DMS114 treated with DMSO at 0.1 percent for 48 hours (cell line): ENCODE measurements around the gene C1QL4.
"Not testable (repeated sequence)": the region's sequence is repeated elsewhere in the genome, so short reads cannot be mapped to it uniquely, and the experiment has no call there.

ENCODE experiments used
- DNase-seq: peaks from one replicate; lab custom pipeline; 2025; ENCODE audit not compliant: unreplicated experiment; lab: John Stamatoyannopoulos, UW

C1QL4 gene

DNA sequence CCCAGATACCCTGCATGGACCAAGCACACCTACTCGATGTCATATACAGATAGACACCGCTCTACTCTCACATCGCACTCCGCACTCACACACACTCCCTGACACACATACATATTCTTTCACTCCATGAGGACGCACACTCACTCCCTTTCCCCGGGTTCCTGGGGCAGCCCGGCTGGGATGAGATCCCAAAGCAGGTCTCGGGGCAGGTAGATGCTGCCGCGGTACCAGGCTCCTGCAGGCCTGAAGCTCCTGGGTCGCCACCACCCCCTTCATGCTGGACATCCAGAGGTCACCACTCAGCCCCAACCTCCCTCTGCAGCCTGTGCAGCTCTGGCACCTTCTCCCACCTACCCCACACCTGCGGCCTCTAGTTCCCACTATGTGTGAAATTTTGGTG, 2.3 kb downstream of the C1QL4 start:
- no peak for DNase-seq

DNA sequence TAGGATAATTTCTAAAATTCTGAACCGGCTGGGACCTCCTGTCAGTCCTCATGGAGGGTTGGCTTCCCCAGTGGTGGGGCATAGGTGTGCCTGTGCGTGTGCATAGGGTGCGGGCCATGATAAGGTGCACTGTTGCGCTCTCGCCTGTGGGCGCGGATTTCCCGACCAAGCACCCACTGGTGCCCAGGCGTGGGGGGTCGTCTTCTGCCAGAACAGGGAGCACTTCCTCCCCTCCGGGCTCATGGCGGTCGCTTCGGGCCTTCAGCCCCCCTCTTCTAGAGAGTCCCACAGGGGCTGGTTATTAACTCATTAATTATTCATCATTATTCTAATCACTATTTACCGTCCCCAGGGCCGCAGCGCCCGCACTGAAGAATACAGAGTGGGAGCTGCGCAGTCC, 2.8 kb downstream of the C1QL4 start:
- no peak for DNase-seq

DNA sequence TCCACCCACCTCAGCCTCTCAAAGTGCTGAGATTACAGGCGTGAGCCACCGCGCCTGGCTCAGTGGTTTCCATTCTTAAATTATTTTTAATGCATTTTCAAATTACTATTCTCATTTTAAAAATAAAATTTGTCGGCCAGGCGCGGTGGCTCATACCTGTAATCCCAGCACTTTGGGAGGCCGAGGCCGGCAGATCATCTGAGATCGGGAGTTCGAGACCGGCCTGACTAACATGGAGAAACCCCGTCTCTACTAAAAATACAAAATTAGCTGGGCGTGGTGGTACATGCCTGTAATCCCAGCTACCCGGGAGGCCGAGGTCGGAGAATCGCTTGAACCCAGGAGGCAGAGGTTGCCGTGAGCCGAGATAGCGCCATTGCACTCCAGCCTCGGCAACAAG, 3.2 kb downstream of the C1QL4 start:
- not testable (repeated sequence) for DNase-seq

DNA sequence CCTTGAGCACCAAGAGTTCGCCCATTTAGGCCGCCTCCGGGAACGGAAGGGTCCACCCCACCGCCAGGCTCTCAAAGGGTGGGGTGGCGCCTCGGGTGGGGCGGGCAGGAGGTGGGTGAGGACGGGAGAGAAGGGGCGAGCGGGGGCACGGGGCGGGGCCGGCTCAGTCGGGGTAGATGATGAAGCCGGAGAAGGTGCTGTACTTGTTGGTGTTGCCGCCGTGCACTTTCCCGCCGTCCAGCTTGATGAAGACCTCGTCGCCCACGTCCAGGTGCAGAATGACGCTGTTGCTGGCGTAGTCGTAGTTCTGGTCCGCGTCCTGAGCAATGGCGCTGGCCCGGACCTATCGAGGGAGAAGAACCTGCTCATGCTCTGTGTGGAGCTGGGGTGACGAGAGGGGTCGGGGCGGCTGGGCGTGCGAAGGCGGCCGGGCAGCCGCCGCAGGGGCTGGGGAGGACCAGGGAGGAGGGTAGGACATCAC, 4.1 kb downstream of the C1QL4 start:
- DNase-seq = no peak

DNA sequence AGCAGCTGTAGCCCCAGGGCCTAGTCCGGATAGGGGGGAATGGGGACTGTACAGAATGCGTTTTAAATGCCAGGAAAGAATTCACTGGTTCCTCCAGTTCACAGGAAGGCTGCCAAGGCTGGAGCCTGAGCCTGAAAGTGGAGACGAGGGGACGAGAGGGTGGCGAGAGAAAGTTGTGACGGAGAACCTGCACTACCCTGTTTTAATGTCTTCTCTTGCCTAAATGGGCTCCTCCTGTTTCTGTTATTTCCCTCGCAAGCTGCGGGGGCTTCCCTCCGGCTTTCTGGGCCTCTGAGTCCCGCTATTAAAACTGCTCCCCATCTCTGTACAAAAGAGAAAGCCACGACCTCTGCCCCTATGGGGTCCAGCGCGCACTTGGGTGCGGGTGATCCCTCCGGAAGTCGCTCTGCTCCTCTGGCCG, 4.5 kb downstream of the C1QL4 start:
- DNase-seq = no peak

DNA sequence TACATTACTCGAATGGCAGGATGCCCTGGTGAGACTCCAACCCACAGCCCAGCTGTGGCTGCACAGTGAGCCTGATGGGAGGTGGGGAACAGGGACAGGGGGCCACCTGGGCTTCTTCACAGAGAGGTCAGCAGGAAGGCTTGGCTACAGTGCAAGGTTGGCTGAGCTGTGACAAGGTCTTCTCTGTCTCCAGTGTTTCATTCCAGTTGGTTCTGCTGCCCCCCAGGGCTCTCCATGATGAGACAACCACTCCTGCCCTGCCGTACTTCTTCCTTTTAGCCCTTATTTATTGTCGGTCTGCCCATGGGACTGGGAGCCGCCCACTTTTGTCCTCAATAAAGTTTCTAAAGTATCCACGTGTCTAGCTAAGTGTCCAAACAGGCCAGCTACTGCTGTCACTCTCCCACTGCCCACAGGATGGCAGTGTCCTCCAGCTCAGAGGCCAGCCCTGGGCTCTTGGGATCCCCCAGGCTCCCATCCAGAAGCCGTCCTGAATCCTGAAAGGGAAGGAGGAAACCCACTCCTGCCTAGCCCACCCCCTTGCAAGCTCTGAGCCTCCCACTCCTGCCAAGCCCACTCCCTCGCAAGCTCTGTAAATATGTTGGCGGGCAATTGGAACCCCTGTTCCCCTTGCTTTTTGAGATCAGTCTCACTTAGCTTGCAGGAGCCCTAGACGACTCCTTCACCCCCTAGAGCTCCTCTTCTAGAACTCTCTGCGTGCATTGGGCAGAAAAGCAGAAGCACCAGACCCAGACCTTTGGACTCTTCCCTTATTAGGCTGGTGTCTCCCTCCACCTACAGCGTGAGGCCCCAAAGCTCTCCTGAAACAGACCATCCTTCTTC, 5.4 kb downstream of the C1QL4 start:
- DNase-seq = peak; percentile 42

DNA sequence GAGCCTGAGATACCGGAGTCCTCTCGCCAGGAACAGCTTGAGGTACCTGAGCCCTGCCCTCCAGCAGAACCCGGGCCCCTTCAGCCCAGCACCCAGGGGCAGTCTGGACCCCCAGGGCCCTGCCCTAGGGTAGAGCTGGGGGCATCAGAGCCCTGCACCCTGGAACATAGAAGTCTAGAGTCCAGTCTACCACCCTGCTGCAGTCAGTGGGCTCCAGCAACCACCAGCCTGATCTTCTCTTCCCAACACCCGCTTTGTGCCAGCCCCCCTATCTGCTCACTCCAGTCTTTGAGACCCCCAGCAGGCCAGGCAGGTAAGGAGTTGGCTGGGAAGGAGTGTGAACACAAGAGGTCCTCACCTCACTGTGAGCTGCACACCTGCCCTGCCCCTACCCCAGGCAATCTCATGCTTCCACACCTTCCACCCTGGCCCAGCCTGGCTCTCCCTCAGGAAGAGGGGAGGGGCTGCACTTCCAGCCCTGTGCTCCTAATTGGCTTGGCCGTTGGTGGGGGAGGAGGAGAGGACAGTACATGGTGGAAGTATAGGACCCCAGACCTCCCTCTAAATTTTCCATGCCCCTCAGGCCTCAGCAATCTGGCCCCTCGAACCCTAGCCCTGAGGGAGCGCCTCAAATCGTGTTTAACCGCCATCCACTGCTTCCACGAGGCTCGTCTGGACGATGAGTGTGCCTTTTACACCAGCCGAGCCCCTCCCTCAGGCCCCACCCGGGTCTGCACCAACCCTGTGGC, 6.2 kb downstream of the C1QL4 start:
- DNase-seq = no peak

DNA sequence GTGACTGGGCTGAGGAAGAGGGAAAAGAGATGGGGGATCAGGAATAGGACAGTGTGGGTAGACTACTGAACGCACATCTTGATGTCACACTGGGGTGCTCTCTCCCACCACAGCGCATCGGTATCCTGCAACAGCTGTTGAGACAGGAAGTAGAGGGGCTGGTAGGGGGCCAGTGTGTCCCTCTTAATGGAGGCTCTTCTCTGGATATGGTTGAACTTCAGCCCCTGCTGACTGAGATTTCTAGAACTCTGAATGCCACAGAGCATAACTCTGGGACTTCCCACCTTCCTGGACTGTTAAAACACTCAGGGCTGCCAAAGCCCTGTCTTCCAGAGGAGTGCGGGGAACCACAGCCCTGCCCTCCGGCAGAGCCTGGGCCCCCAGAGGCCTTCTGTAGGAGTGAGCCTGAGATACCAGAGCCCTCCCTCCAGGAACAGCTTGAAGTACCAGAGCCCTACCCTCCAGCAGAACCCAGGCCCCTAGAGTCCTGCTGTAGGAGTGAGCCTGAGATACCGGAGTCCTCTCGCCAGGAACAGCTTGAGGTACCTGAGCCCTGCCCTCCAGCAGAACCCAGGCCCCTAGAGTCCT, 6.9 kb downstream of the C1QL4 start:
- DNase-seq = no peak

DNA sequence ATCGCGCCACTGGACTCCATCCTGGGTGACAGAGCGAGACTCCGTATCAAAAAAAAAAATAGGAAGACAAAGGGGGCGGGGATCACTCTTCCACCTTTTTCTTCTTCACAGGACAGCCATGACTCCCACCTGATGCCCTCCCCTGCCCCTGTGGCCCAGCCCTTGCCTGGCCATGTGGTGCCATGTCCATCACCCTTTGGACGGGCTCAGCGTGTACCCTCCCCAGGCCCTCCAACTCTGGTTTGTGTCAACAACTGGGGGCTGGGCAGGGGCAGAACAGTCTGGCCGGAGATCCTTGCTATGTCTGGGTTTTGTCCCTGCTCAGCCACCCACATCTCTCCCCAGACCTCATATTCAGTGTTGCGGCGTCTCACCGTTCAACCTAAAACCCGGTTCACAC, 8.2 kb downstream of the C1QL4 start:
- DNase-seq = no peak

DNA sequence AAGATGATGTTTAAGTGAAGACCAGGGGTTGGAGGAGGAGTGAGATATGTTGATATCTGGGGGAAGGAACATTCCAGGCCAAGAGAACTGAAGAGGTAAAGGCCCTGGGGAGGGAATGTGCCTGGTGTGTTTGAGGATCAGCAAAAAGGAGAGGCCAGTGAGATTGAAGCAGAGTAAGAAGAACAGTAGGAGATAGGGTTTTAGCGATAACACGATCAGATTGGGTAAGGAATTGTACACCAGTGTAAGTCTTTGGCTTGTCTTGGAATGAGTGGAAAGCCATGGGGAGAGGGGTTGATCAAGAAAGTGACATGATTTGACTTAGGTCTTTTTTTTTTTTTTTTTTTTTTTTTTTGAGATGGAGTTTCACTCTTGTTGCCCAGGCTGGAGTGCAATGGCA, 9.1 kb downstream of the C1QL4 start:
- DNase-seq = no peak

DNA sequence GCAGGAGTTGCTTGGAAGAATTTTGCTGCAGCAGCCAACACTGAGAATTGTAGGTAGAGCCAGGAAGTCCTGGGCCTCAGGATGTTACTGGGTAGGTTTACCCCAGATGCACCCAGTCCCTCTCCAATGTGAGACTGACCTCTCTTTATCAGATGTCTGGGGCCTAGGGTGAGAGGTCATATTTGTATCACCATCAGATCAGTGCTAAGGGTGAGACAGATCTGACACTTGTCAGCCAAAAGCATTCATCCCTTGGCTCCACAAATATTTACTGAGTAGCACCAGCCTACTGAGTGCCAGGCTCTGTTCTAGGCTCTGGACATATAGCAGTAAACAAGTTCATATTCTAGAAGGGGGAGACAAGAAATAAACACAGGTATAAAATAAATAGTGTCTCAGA, 9.6 kb downstream of the C1QL4 start:
- DNase-seq = no peak

DNA sequence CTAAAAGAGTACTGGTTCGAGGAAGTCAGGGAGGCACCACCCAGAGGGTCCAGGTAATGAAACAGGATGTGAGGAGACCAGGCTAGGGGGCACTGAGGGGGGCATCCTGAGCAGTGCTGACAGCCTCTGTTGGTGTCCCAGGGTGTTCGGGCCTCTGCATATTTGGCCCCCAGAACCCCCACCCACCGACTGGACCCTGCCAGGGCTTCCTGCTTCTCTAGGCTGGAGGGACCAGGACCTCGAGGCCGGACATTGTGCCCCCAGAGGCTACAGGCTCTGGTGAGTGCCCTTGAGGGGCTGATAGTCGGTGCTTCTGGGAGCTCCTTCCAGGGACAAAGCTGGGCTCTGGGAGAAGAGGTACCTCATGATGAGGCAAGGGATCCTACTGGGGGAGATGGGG, 11.4 kb downstream of the C1QL4 start:
- DNase-seq = no peak

DNA sequence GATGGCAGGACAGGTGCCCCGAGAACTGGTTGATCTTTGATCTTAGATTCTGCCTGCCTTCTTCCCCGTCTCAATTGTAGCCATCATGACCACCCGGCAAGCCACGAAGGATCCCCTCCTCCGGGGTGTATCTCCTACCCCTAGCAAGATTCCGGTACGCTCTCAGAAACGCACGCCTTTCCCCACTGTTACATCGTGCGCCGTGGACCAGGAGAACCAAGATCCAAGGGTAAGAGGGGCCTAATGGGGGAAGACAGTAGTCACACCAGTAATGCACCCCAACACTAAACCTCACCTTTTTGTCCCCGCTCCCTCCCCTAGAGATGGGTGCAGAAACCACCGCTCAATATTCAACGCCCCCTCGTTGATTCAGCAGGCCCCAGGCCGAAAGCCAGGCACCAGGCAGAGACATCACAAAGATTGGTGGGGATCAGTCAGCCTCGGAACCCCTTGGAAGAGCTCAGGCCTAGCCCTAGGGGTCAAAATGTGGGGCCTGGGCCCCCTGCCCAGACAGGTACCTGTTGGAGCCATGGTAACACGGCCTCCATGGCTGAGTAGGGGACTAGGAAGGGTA, 13.4 kb downstream of the C1QL4 start:
- no peak for DNase-seq

DNA sequence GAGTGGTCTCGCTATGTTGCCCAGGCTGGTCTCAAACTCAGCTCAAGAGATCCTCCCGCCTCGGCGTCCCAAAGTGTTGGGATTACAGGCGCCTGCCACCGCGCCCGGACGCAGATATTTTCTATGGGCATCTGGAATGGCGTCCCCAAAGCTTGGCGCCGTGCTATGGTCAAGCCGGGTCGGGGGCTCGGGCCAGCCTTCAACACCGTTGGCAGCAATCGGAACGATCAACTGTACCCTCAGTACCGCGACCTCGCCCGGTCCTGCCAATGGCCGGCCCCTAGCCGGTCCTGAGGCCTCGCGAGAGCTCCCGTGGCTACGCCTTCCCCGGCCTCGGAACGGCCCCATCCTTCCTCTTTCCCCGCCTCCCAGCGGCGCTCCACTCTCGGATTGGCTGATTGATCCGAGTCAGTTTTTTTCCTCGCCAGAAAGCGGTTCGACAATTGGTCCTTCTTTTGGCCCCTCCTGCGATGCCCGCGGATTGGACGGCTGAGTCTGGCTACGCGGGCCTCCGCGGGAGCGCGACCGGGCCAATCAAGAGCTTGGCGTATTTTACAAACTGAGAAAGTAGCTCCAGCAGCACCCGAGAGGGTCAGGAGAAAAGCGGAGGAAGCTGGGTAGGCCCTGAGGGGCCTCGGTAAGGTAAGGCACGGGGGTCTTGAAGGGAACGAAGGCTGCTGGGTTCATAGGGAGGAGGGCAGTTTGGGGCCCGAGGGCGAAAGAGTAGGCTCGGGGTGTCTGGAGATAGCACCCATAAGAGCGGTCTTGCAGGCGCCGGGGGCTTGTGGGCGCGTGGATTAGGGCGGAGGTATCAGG, 14.1 kb downstream of the C1QL4 start, which contains the start of gene TROAP:
TROAP (plus strand) TSS at position 548 of the 816 bp plus-strand sequence. CDS start 354 bp downstream, outside the sequence.
- peak; percentile 98 for DNase-seq

DNA sequence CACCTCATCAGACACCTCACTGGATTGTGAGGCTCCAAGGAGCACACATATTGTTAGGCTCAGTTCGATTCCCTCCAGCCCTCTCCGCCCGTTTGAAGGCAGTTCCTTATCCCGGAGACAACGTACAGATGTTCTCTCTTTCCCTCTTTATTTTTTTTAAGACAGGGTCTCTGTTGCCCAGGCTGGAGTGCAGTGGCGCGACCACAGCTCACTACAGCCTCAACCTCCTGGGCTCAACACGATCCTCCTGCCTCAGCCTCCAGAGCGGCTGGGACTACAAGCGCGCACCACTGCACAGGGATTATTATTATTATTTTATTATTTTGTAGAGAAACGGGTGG, 14.7 kb downstream of the C1QL4 start:
- no peak for DNase-seq

DNA sequence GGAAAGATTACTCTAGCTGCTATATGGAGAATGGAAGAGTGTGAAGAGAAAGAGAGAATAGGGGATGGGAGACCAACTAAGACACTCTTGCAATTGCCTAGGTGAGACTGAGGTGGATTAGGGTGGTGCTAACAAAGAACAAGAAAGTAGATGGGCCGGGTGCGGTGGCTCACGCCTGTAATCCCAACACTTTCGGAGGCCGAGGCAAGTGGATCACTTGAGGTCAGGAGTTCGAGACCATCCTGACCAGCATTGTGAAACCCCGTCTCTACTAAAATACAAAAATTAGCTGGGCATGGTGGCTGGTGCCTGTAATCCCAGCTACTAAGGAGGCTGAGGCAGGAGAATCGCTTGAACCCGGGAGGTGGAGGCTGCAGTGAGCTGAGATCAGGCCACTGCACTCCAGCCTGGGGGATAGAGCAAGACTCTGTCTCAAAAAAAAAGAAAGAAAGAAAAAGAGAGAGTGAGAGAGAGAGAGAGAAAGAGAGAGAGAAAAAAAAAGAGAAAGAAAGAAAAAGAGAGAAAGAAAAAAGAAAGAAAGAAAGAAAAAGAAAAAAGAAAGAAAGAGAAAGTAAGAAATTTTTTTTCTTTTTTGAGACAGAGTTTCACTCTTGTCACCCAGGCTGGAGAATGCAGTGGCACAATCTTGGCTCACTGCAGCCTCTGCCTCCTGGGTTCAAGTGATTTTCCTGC, 16.4 kb downstream of the C1QL4 start:
- not testable (repeated sequence) for DNase-seq

DNA sequence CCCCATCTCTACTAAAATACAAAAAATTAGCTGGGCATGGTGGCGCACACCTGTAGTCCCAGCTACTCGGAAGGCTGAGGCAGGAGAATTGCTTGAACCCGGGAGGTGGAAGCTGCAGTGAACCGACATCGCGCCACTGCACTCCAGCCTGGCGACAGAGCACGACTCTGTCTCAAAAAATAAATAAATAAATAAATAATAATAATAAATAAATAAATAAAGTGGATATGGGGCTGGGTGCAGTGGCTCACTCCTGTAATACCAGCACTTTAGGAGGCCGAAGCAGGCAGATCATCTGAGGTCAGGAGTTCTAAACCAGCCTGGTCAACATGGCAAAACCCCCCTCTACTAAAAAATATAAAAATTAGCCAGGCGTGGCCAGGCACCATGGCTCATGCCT, 19.9 kb downstream of the C1QL4 start:
- not testable (repeated sequence) for DNase-seq

DNA sequence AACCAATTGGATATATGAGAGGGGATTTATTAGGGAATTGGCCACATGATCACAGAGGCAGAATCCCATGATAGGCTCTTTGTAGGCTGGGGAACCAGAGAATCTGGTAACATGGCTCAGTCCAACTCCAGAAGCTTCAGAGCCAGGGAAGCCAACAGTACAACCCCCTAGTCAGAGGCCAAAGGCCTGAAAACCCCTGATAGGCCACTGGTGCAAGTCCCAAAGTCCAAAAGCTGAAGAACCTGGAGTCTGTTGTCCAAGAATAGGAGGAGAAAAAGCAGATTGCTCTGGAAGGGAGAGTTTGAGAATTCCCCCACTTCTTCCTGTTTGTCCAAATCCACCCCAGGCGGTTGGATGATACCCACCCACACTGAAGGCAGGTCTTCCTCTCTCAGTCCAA, 22.2 kb downstream of the C1QL4 start:
- no peak for DNase-seq

DNA sequence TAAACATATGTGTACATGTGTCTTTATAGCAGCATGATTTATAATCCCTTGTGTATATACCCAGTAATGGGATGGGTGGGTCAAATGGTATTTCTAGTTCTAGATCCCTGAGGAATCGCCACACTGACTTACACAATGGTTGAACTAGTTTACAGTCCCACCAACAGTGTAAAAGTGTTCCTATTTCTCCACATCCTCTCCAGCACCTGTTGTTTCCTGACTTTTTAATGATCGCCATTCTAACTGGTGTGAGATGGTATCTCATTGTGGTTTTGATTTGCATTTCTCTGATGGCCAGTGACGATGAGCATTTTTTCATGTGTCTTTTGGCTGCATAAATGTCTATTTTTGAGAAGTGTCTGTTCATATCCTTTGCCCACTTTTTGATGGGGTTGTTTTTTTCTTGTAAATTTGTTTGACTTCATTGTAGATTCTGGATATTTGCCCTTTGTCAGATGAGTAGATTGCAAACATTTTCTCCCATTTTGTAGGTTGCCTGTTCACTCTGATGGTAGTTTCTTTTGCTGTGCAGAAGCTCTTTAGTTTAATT, 26.5 kb downstream of the C1QL4 start:
- DNase-seq = not testable (repeated sequence)

DNA sequence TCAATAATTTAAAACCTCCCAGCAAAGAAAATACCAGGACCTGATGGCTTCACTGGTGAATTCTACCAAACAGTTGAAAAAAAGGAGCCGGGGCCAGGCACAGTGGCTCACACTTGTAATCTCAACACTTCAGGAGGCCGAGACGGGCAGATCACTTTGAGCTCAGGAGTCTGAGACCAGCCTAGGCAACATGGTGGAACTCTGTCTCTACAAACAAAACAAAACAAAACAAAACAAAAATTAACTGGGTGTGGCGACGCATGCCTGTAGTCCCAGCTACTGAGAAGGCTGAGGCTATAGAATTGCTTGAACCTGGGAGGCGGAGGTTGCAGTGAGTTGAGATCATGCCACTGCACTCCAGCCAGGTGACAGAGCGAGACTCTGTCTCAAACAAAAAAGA, 27.6 kb downstream of the C1QL4 start:
- DNase-seq = no peak
